Activated naive CD4-positive, alpha-beta T cell treated with anti-CD3 and anti-CD28 coated beads, Interleukin-2, amount 50 U/mL, for 24 hours (primary cell): ENCODE results near the gene RAC3.
"Not testable (repeated sequence)": the region's sequence is repeated elsewhere in the genome, so short reads cannot be mapped to it uniquely, and the experiment has no call there.

Experiments used
- H3K27ac Mint-ChIP-seq: one replicate; pipeline ENCODE4 v1.8.0; 2021; ENCODE audit warnings: mild to moderate bottlenecking, mixed read lengths
- H3K27me3 Mint-ChIP-seq: one replicate; pipeline ENCODE4 v1.8.0; 2021; ENCODE audit warnings: mixed read lengths
- H3K36me3 Mint-ChIP-seq: one replicate; pipeline ENCODE4 v1.8.0; 2021; ENCODE audit warnings: mixed read lengths
- H3K4me1 Mint-ChIP-seq: one replicate; pipeline ENCODE4 v1.8.0; 2021; ENCODE audit warnings: mixed read lengths
- H3K4me3 Mint-ChIP-seq: one replicate; pipeline ENCODE4 v1.8.0; 2021; ENCODE audit warnings: mild to moderate bottlenecking, mixed read lengths
- H3K9me3 Mint-ChIP-seq: one replicate; pipeline ENCODE4 v1.8.0; 2021; ENCODE audit warnings: mixed read lengths

The RAC3 gene

GRCh38 chr17:82038796-82039409, 7.4 kb downstream of the RAC3 start:
- peak overlapping the region; percentile 15 for H3K4me3 Mint-ChIP-seq
- peaks cover 28% of the 10 kb centered on the region for H3K4me1 Mint-ChIP-seq
- H3K9me3 Mint-ChIP-seq, H3K36me3 Mint-ChIP-seq, H3K27ac Mint-ChIP-seq, H3K27me3 Mint-ChIP-seq: not testable (repeated sequence)

- peaks cover 28% of the 10 kb centered on the region for H3K4me1 Mint-ChIP-seq
- H3K36me3 Mint-ChIP-seq: no peaks in the 10 kb centered on the region
- no peaks in the 10 kb centered on the region for H3K9me3 Mint-ChIP-seq
- no peaks in the 10 kb centered on the region for H3K27me3 Mint-ChIP-seq
- H3K27ac Mint-ChIP-seq: peak overlapping the region; percentile 35
- no peak overlapping the region for H3K4me3 Mint-ChIP-seq
Measured at GRCh38 chr17:82039695-82040299, 8.3 kb downstream of the RAC3 start.

GRCh38 chr17:82041144-82041814, 9.8 kb downstream of the RAC3 start:
- H3K27ac Mint-ChIP-seq: no peak overlapping the region
- no peaks in the 10 kb centered on the region for H3K27me3 Mint-ChIP-seq
- no peak overlapping the region for H3K4me3 Mint-ChIP-seq
- H3K36me3 Mint-ChIP-seq: no peaks in the 10 kb centered on the region
- H3K9me3 Mint-ChIP-seq: no peaks in the 10 kb centered on the region
- H3K4me1 Mint-ChIP-seq: peaks cover 14% of the 10 kb centered on the region

GRCh38 chr17:82042649-82043048, 11.2 kb downstream of the RAC3 start:
- Mint-ChIP-seq H3K9me3 (no peaks in the 10 kb centered on the region), H3K27me3 (no peaks in the 10 kb centered on the region), H3K36me3 (no peaks in the 10 kb centered on the region), H3K4me1 (peaks cover 13% of the 10 kb centered on the region), H3K27ac (no peak overlapping the region), H3K4me3 (no peak overlapping the region)

- Mint-ChIP-seq H3K4me3 (no peak overlapping the region), H3K4me1 (peaks cover 8% of the 10 kb centered on the region), H3K9me3 (no peaks in the 10 kb centered on the region), H3K36me3 (no peaks in the 10 kb centered on the region), H3K27ac (no peak overlapping the region), H3K27me3 (no peaks in the 10 kb centered on the region)
Measured at GRCh38 chr17:82043507-82043906, 12.0 kb downstream of the RAC3 start.

GRCh38 chr17:82045936-82046484, 14.5 kb downstream of the RAC3 start:
- H3K36me3 Mint-ChIP-seq: no peaks in the 10 kb centered on the region
- peaks cover 10% of the 10 kb centered on the region for H3K4me1 Mint-ChIP-seq
- H3K9me3 Mint-ChIP-seq: no peaks in the 10 kb centered on the region
- H3K27me3 Mint-ChIP-seq: no peaks in the 10 kb centered on the region
- H3K4me3 Mint-ChIP-seq: no peak overlapping the region
- H3K27ac Mint-ChIP-seq: no peak overlapping the region

- Mint-ChIP-seq H3K4me3 (no peak overlapping the region), H3K4me1 (peaks cover 10% of the 10 kb centered on the region), H3K36me3 (no peaks in the 10 kb centered on the region), H3K27me3 (no peaks in the 10 kb centered on the region), H3K27ac (no peak overlapping the region), H3K9me3 (no peaks in the 10 kb centered on the region)
Measured at GRCh38 chr17:82046903-82047302, 15.4 kb downstream of the RAC3 start.

GRCh38 chr17:82047379-82047778, 15.9 kb downstream of the RAC3 start:
- peaks cover 10% of the 10 kb centered on the region for H3K4me1 Mint-ChIP-seq
- no peaks in the 10 kb centered on the region for H3K27me3 Mint-ChIP-seq
- H3K27ac Mint-ChIP-seq: no peak overlapping the region
- H3K9me3 Mint-ChIP-seq: no peaks in the 10 kb centered on the region
- no peak overlapping the region for H3K4me3 Mint-ChIP-seq
- no peaks in the 10 kb centered on the region for H3K36me3 Mint-ChIP-seq

GRCh38 chr17:82047914-82048570, 16.6 kb downstream of the RAC3 start:
- H3K4me3 Mint-ChIP-seq: no peak overlapping the region
- peaks cover 10% of the 10 kb centered on the region for H3K4me1 Mint-ChIP-seq
- no peaks in the 10 kb centered on the region for H3K27me3 Mint-ChIP-seq
- no peaks in the 10 kb centered on the region for H3K9me3 Mint-ChIP-seq
- no peaks in the 10 kb centered on the region for H3K36me3 Mint-ChIP-seq
- H3K27ac Mint-ChIP-seq: no peak overlapping the region

- Mint-ChIP-seq H3K9me3 (no peaks in the 10 kb centered on the region), H3K27me3 (no peaks in the 10 kb centered on the region), H3K27ac (peak overlapping the region; percentile 51), H3K4me1 (peaks cover 14% of the 10 kb centered on the region), H3K36me3 (no peaks in the 10 kb centered on the region), H3K4me3 (no peak overlapping the region)
Measured at GRCh38 chr17:82048571-82048971, 17.1 kb downstream of the RAC3 start.

GRCh38 chr17:82049106-82049505, 17.6 kb downstream of the RAC3 start:
- Mint-ChIP-seq H3K27ac (no peak overlapping the region), H3K4me3 (no peak overlapping the region), H3K36me3 (no peaks in the 10 kb centered on the region), H3K27me3 (no peaks in the 10 kb centered on the region), H3K4me1 (peaks cover 14% of the 10 kb centered on the region), H3K9me3 (no peaks in the 10 kb centered on the region)

GRCh38 chr17:82049521-82049971, 18.1 kb downstream of the RAC3 start:
- H3K4me3 Mint-ChIP-seq: no peak overlapping the region
- H3K4me1 Mint-ChIP-seq: peaks cover 14% of the 10 kb centered on the region
- H3K9me3 Mint-ChIP-seq: no peaks in the 10 kb centered on the region
- no peaks in the 10 kb centered on the region for H3K36me3 Mint-ChIP-seq
- no peaks in the 10 kb centered on the region for H3K27me3 Mint-ChIP-seq
- H3K27ac Mint-ChIP-seq: no peak overlapping the region

GRCh38 chr17:82050152-82050760, 18.8 kb downstream of the RAC3 start:
- no peaks in the 10 kb centered on the region for H3K9me3 Mint-ChIP-seq
- peaks cover 14% of the 10 kb centered on the region for H3K4me1 Mint-ChIP-seq
- H3K27me3 Mint-ChIP-seq: no peaks in the 10 kb centered on the region
- H3K27ac Mint-ChIP-seq: no peak overlapping the region
- H3K36me3 Mint-ChIP-seq: no peaks in the 10 kb centered on the region
- peak overlapping the region; percentile 87 for H3K4me3 Mint-ChIP-seq

GRCh38 chr17:82050761-82051641, 19.5 kb downstream of the RAC3 start:
- Mint-ChIP-seq H3K4me3 (peak overlapping the region; percentile 87), H3K27me3 (no peaks in the 10 kb centered on the region), H3K36me3 (no peaks in the 10 kb centered on the region)

More at GRCh38 chr17:82050761-82051641, 19.5 kb downstream of the RAC3 start:
- Mint-ChIP-seq H3K27ac (no peak overlapping the region), H3K9me3 (no peaks in the 10 kb centered on the region), H3K4me1 (peaks cover 14% of the 10 kb centered on the region)
